MCF 10A (cell line): ENCODE data around the gene TRAF3IP1. TPM values are rescaled to one million over a fixed set of nuclear protein-coding genes. Genes with fewer than 3 reads are reported as not detected.

ENCODE experiments used
- BruUV-seq: library from RNA; stranded (reverse); fragments of 400-500 nt; replicated peaks from 2 replicates; lab custom pipeline; 2021; lab: Mats Ljungman, UMichigan
- CTCF ChIA-PET: fragments of 300-600 bp; sonication (Branson Sonifier 250); formaldehyde crosslinking; extraction: SDS; loops from one replicate; lab custom pipeline; 2021; ENCODE audit warnings: antibody characterized with exemption, inconsistent platforms; lab: Yijun Ruan, JAX
- POLR2A ChIA-PET: fragments of 300-600, 350-650 bp; sonication (Branson Sonifier 250); formaldehyde crosslinking; extraction: SDS; loops from one replicate; lab custom pipeline; 2020; ENCODE audit warnings: antibody characterized with exemption, inconsistent platforms; lab: Yijun Ruan, JAX
- DNase-seq: peaks from one replicate; pipeline ENCODE4 v3.0.0-alpha.2; 2018; ENCODE audit not compliant: unreplicated experiment
- H3K27ac Mint-ChIP-seq: one replicate; pipeline ENCODE4 v1.8.0; 2022; ENCODE audit warnings: mild to moderate bottlenecking, low read depth, mixed read lengths; ENCODE audit not compliant: unreplicated experiment
- H3K27me3 Mint-ChIP-seq: one replicate; pipeline ENCODE4 v1.8.0; 2022; ENCODE audit warnings: mixed read lengths; ENCODE audit not compliant: insufficient read depth, unreplicated experiment
- H3K36me3 Mint-ChIP-seq: one replicate; pipeline ENCODE4 v1.8.0; 2022; ENCODE audit warnings: mild to moderate bottlenecking, moderate library complexity, mixed read lengths; ENCODE audit not compliant: insufficient read depth, unreplicated experiment
- H3K4me1 Mint-ChIP-seq: one replicate; pipeline ENCODE4 v1.8.0; 2022; ENCODE audit warnings: mixed read lengths; ENCODE audit not compliant: insufficient read depth, unreplicated experiment
- H3K4me3 Mint-ChIP-seq: one replicate; pipeline ENCODE4 v1.8.0; 2022; ENCODE audit warnings: mild to moderate bottlenecking, moderate library complexity, mixed read lengths; ENCODE audit not compliant: unreplicated experiment
- H3K9me3 Mint-ChIP-seq: one replicate; pipeline ENCODE4 v1.8.0; 2022; ENCODE audit warnings: mixed read lengths; ENCODE audit not compliant: unreplicated experiment
- CTCF ChIP-seq: fragments of 200-600 bp; IDR thresholded peaks from one replicate; pipeline ENCODE4 v1.8.0; 2022; ENCODE audit warnings: antibody characterized with exemption, mild to moderate bottlenecking; ENCODE audit not compliant: unreplicated experiment
- intact Hi-C: fragments of 100-400 bp; cut with micrococcal nuclease; formaldehyde crosslinking; loops from 2 replicates; pipeline ENCODE4 v1.14.1; 2022
- total RNA-seq: library from RNA; stranded (reverse); gene quantifications from 2 replicates; pipeline ENCODE4 v1.2.3, GENCODE V29; 2022

Gene TRAF3IP1
- total RNA-seq, 1 experiment from 2014 or later = 19.1 TPM

- Mint-ChIP-seq H3K36me3 (peaks cover 13% of the 10 kb centered on the region), H3K27ac (peak overlapping the region; percentile 24), H3K27me3 (no peaks in the 10 kb centered on the region), H3K9me3 (no peaks in the 10 kb centered on the region), H3K4me1 (no peaks in the 10 kb centered on the region), H3K4me3 (no peak overlapping the region)
- no TSS peak for BruUV-seq
- DNase-seq = no peak
- ChIA-PET CTCF (no interaction called here), POLR2A (interaction anchor here (1.0 kb wide), 1 partner anchor 326 kb away, joined by 3 read pairs; no protein-coding TSS in a partner anchor)
- intact Hi-C loops = no loop called here
- no peak for TF ChIP-seq CTCF
Observed at GRCh38 chr2:238406998-238407285, 86.6 kb downstream of the TRAF3IP1 start.

GRCh38 chr2:238407566-238407965, 87.2 kb downstream of the TRAF3IP1 start:
- CTCF ChIA-PET = no interaction called here
- no peaks in the 10 kb centered on the region for H3K27me3 Mint-ChIP-seq
- peaks cover 13% of the 10 kb centered on the region for H3K36me3 Mint-ChIP-seq
- TF ChIP-seq CTCF = no peak
- no peak for DNase-seq
- POLR2A ChIA-PET = no interaction called here
- intact Hi-C loops = no loop called here
- H3K4me1 Mint-ChIP-seq = no peaks in the 10 kb centered on the region
- no peak overlapping the region for H3K4me3 Mint-ChIP-seq
- H3K27ac Mint-ChIP-seq = peak overlapping the region; percentile 24
- H3K9me3 Mint-ChIP-seq = no peaks in the 10 kb centered on the region
- no TSS peak for BruUV-seq

GRCh38 chr2:238408615-238409340, 88.5 kb downstream of the TRAF3IP1 start:
- no peak for TF ChIP-seq CTCF
- no peak for DNase-seq
- CTCF ChIA-PET = no interaction called here
- intact Hi-C loops = no loop called here
- no TSS peak for BruUV-seq
- no peaks in the 10 kb centered on the region for H3K27me3 Mint-ChIP-seq
- no peaks in the 10 kb centered on the region for H3K9me3 Mint-ChIP-seq
- H3K27ac Mint-ChIP-seq = no peak overlapping the region
- H3K36me3 Mint-ChIP-seq = peaks cover 13% of the 10 kb centered on the region
- POLR2A ChIA-PET = no interaction called here
- H3K4me1 Mint-ChIP-seq = no peaks in the 10 kb centered on the region
- no peak overlapping the region for H3K4me3 Mint-ChIP-seq

DNA sequence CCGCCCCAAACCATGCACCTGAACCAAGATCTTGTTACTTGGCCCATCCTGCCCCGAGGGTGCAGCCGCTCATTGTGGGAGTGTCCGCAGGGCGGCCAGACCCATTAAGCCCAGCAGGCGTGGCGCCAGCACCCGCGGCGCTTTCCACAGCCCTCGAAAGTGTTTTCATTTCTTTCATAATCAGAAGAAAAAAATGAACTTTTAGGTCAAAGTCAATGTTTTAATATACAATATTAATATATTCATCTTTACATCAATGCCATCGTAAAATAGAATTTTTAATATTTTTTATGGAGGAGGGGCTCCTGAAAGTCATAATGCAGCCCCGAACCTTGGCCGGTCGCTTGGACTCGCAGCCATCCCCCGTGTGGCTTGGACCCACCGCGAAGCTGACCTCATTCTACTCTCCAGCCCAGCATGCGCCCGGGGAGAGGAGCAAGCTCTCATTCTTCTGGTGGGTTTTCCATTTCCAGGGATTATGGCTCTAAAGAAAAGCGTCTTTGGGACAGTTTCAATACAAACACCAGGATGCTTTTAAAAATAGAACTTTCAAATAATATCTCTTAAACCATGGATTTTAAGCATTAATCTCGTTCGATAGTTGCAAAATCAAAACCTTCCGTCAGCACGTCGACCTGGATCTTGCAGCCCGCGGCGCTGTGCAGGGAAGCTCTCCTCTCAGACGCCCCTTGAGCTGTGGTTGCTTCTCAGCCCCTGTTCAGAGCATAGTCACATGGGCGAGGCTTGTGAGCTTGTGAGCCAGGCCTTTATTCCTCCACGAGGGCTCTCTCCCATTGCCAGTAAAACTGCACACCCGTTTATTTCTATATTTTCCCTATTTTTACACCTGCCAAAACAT, 89.3 kb downstream of the TRAF3IP1 start:
- no peaks in the 10 kb centered on the region for H3K9me3 Mint-ChIP-seq
- ChIA-PET POLR2A (no interaction called here), CTCF (interaction anchor here (0.6 kb wide), 1 partner anchor 53 kb away, joined by 4 read pairs; no protein-coding TSS in a partner anchor)
- H3K36me3 Mint-ChIP-seq = peaks cover 13% of the 10 kb centered on the region
- TF ChIP-seq CTCF = no peak
- no peaks in the 10 kb centered on the region for H3K27me3 Mint-ChIP-seq
- no peak overlapping the region for H3K27ac Mint-ChIP-seq
- DNase-seq = no peak
- H3K4me3 Mint-ChIP-seq = no peak overlapping the region
- intact Hi-C loops = no loop called here
- no peaks in the 10 kb centered on the region for H3K4me1 Mint-ChIP-seq
- no TSS peak for BruUV-seq
